Esophagus squamous epithelium (tissue), 5 donors: Measurements from ENCODE around the gene C14orf39. TPM values are rescaled to one million over a fixed set of nuclear protein-coding genes. Genes with fewer than 3 reads are reported as not detected.
"Not testable (repeated sequence)": the region's sequence is repeated elsewhere in the genome, so short reads cannot be mapped to it uniquely, and the experiment has no call there.

Experiments
- DNase-seq: peaks from one replicate; lab custom pipeline; 2025; lab: John Stamatoyannopoulos, UW
- H3K27ac ChIP-seq, 4 donors: fragments of 200-600 bp; sonication (generic); one replicate each; pipeline ENCODE4 v1.5.1; 2016 to 2019; ENCODE audit warnings: mild to moderate bottlenecking in 1 of 4
- H3K27me3 ChIP-seq, 4 donors: fragments of 200-600 bp; sonication (generic); 1 replicate in 3 of 4; 2 replicates in 1 of 4; pipeline versions ENCODE4 v1.5.1 to v1.6.0; 2017 to 2021; ENCODE audit warnings: antibody characterized with exemption in 1 of 4
- H3K36me3 ChIP-seq, 3 donors: fragments of 200-600 bp; sonication (generic); one replicate each; pipeline ENCODE4 v1.5.1; 2016 to 2019
- H3K4me1 ChIP-seq, 3 donors: fragments of 200-600 bp; sonication (generic); one replicate each; pipeline ENCODE4 v1.5.1; 2017 to 2019
- H3K4me3 ChIP-seq, 4 donors: fragments of 200-600 bp; sonication (generic); 1 replicate in 3 of 4; 2 replicates in 1 of 4; pipeline ENCODE4 v1.5.1; 2016 to 2019; ENCODE audit warnings: mild to moderate bottlenecking in 2 of 4, moderate library complexity in 1 of 4
- H3K9me3 ChIP-seq, 3 donors: fragments of 200-600 bp; sonication (generic); one replicate each; pipeline ENCODE4 v1.5.1; 2016 to 2019
- CTCF ChIP-seq, 6 experiments: fragments of 450-650 bp in 4 of 6; fragments of 200-600 bp in 2 of 6; sonication (generic) in 2 of 6; IDR thresholded peaks; one replicate each; pipeline ENCODE4 v1.5.1; 2016 to 2019; ENCODE audit warnings: antibody characterized with exemption in 6 of 6, mild to moderate bottlenecking in 4 of 6, moderate library complexity in 4 of 6
- POLR2A ChIP-seq, 4 donors: fragments of 450-650 bp; IDR thresholded peaks; one replicate each; pipeline ENCODE4 v1.6.1; 2017; ENCODE audit warnings: antibody characterized with exemption in 4 of 4, mild to moderate bottlenecking in 4 of 4, moderate library complexity in 3 of 4
- WGBS, 2 donors: methylation state at CpG; one replicate each; pipeline ENCODE4 v1.1.5; 2018; 5-methylcytosine and 5-hydroxymethylcytosine counted together
- intact Hi-C: fragments of 100-400 bp; cut with DNase I; formaldehyde crosslinking; loops from one replicate; pipeline ENCODE4 v1.15.0; 2022
- total RNA-seq, 4 donors: library from RNA; depleted of rRNA; stranded (reverse); fragments of >200 nt; gene quantifications; one replicate each; pipeline ENCODE4 v1.1.0, GENCODE V29; 2016
- donor health status: DM: yes; HTN: yes; CAD: no.

Gene C14orf39
- total RNA-seq, 4 donors from 2014 or later: not detected

GRCh38 chr14:60482743-60483142 lies 3.1 kb downstream of the C14orf39 start:
- no peak overlapping the region for H3K27ac ChIP-seq
- H3K4me1 ChIP-seq: peaks cover 0 to 12% (median 0%) of the 10 kb centered on the region in 3 donors
- H3K4me3 ChIP-seq: no peak overlapping the region
- WGBS, 2 donors: 32 to 52% methylated on average over 1 of the region's 1 CpG
- peaks cover 0 to 5% (median 0%) of the 10 kb centered on the region in 3 donors for H3K9me3 ChIP-seq
- no peak for DNase-seq
- H3K36me3 ChIP-seq: no peaks in the 10 kb centered on the region
- intact Hi-C loops: no loop called here
- peaks cover 0 to 48% (median 17%) of the 10 kb centered on the region in 4 donors for H3K27me3 ChIP-seq
- no peak for TF ChIP-seq CTCF (IDR thresholded peaks at IDR 0.05)
- no peak for TF ChIP-seq POLR2A (IDR thresholded peaks at IDR 0.05)

- H3K27me3 ChIP-seq: peaks cover 0 to 27% (median 7%) of the 10 kb centered on the region in 4 donors
- WGBS, 2 donors: 79 to 92% methylated on average over 6 to 7 of the region's 7 CpGs
- DNase-seq, H3K4me1 ChIP-seq, H3K9me3 ChIP-seq, H3K36me3 ChIP-seq, H3K27ac ChIP-seq, intact Hi-C loops, H3K4me3 ChIP-seq: not testable (repeated sequence)
Measured at GRCh38 chr14:60480248-60480647, 5.6 kb downstream of the C14orf39 start.

GRCh38 chr14:60455875-60456274 lies 30.0 kb downstream of the C14orf39 start:
- Histone ChIP-seq H3K27me3 (no peaks in the 10 kb centered on the region), H3K27ac (no peak overlapping the region), H3K36me3 (no peaks in the 10 kb centered on the region), H3K4me3 (no peak overlapping the region), H3K4me1 (no peaks in the 10 kb centered on the region), H3K9me3 (no peaks in the 10 kb centered on the region)
- intact Hi-C loops: no loop called here
- DNase-seq: no peak
- WGBS, 2 donors: 52 to 56% methylated on average over 4 of the region's 4 CpGs
- TF ChIP-seq POLR2A (IDR thresholded peaks at IDR 0.05) (no peak), CTCF (IDR thresholded peaks at IDR 0.05) (no peak)

GRCh38 chr14:60430276-60430675 lies 55.6 kb downstream of the C14orf39 start:
- no peak overlapping the region for H3K27ac ChIP-seq
- DNase-seq: no peak
- no peak for TF ChIP-seq CTCF (IDR thresholded peaks at IDR 0.05)
- TF ChIP-seq POLR2A (IDR thresholded peaks at IDR 0.05): no peak
- intact Hi-C loops: no loop called here
- H3K9me3 ChIP-seq: peaks cover 0 to 9% (median 0%) of the 10 kb centered on the region in 3 donors
- no peaks in the 10 kb centered on the region for H3K27me3 ChIP-seq
- no peaks in the 10 kb centered on the region for H3K4me1 ChIP-seq
- H3K4me3 ChIP-seq: no peak overlapping the region
- 27 to 39% methylated on average over 2 of the region's 2 CpGs for WGBS, 2 donors
- H3K36me3 ChIP-seq: no peaks in the 10 kb centered on the region

GRCh38 chr14:60420050-60420449 lies 65.8 kb downstream of the C14orf39 start:
- intact Hi-C loops: no loop called here
- Histone ChIP-seq H3K27ac (no peak overlapping the region), H3K4me3 (no peak overlapping the region), H3K4me1 (no peaks in the 10 kb centered on the region), H3K9me3 (no peaks in the 10 kb centered on the region), H3K36me3 (no peaks in the 10 kb centered on the region), H3K27me3 (no peaks in the 10 kb centered on the region)
- DNase-seq: no peak
- TF ChIP-seq CTCF (IDR thresholded peaks at IDR 0.05): no peak
- no peak for TF ChIP-seq POLR2A (IDR thresholded peaks at IDR 0.05)
- WGBS, 2 donors: 69 to 82% methylated on average over 5 of the region's 5 CpGs

GRCh38 chr14:60397550-60397949 lies 88.3 kb downstream of the C14orf39 start:
- H3K36me3 ChIP-seq, intact Hi-C loops, DNase-seq, H3K27ac ChIP-seq, H3K4me3 ChIP-seq, H3K4me1 ChIP-seq, H3K27me3 ChIP-seq, H3K9me3 ChIP-seq: not testable (repeated sequence)
- 90 to 91% methylated on average over 22 of the region's 22 CpGs for WGBS, 2 donors
